NB4 (cell line): ENCODE measurements around the gene ANO1.

Experiments used
- DNase-seq: peaks from one replicate; pipeline ENCODE4 v3.0.0; 2010; ENCODE audit warnings: low read depth
- H3K4me3 ChIP-seq: one replicate; pipeline ENCODE4 v1.5.1; 2011; ENCODE audit warnings: mild to moderate bottlenecking, low read depth, low read length, moderate library complexity
- CTCF ChIP-seq: IDR thresholded peaks from one replicate; pipeline ENCODE4 v1.5.1; 2012; ENCODE audit warnings: low read depth, low read length
- MYC ChIP-seq: IDR thresholded peaks from 2 replicates; pipeline ENCODE4 v1.6.1; 2011; ENCODE audit warnings: low read depth, low read length
- POLR2A ChIP-seq: IDR thresholded peaks from 2 replicates; pipeline ENCODE4 v1.6.1; 2011; ENCODE audit warnings: mild to moderate bottlenecking; ENCODE audit not compliant: insufficient read length; ENCODE audit errors: extremely low read depth
- TF ChIP-seq, protein P1 (sequence below): IDR thresholded peaks from 2 replicates; pipeline ENCODE4 v1.6.1; 2011; ENCODE audit warnings: low read depth, low read length

ANO1 gene

DNA sequence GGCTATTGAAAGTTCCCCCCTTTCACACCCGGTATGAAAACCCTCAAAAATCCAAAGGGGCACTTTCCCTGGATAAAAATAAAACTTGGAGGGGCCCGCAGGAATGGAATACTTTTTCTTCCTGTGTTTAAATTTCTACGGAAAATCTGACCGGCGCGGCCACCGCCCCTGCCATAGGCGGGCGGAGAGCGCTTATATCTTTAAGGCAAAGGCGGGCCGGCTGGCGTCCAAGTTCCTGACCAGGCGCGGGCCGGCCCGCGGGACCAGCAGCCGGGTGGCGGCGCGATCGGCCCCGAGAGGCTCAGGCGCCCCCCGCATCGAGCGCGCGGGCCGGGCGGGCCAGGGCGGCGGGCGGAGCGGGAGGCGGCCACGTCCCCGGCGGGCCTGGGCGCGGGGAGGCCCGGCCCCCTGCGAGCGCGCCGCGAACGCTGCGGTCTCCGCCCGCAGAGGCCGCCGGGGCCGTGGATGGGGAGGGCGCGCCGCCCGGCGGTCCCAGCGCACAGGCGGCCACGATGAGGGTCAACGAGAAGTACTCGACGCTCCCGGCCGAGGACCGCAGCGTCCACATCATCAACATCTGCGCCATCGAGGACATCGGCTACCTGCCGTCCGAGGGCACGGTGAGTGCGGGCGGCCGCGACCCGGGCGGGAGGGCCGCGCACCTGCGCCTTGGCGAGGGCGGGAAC lies at the start of gene ANO1:
Gene ANO1 (plus strand): TSS at position 223 of the 686 bp plus-strand sequence. CDS start 290 bp downstream, at position 513.
- DNase-seq: no peak
- TF ChIP-seq CTCF: no peak
- no peak for TF ChIP-seq MYC
- no peak for TF ChIP-seq POLR2A
- TF ChIP-seq, protein P1, sequence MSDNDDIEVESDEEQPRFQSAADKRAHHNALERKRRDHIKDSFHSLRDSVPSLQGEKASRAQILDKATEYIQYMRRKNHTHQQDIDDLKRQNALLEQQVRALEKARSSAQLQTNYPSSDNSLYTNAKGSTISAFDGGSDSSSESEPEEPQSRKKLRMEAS: no peak

DNA sequence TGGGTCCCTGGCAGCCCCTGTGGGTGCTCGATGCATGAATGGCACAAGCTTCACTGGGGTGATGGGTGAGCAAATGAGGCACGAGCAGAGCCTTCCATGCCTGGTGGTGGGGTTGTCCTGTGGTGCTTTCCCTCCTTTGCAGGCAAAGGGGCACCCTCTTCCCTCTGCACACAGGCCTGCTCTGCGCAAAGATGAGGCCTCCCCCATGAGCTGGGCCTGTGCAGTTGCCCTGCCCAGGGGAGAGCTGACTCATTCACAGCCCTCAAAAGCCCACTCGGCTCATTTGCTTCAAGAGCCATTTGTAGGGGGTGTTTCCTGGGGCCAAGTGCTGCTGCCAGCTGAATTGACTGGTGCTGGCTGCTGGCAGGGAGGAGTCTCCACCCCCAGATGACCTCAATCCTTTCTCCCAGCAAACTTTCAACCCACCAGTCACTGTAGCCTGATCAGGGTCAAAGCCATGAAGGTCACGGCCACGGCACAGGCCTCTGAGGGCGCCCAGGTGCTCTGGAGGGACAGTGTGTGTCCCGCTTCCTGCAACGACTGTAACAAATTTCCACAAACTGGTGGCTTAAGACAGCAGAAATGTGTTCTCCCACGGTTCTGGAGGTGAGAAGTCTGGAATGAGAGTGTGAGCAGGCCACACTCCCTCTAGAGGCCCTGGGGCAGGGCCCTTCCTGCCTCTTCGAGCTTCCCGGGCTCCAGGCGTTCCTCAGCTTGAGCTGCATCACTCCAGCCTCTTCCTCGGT lies 48.8 kb upstream of the ANO1 start:
- no peak for DNase-seq
- no peak overlapping the region for H3K4me3 ChIP-seq
- TF ChIP-seq, protein P1: no peak
- TF ChIP-seq MYC: no peak
- TF ChIP-seq CTCF: no peak
- no peak for TF ChIP-seq POLR2A

More for the DNA sequence above, at the start of gene ANO1:
- H3K4me3 ChIP-seq: no peak within 1 kb of the TSS

GRCh38 chr11:70029861-70030380 lies 48.2 kb upstream of the ANO1 start:
- no peak overlapping the region for H3K4me3 ChIP-seq
- DNase-seq: no peak
- no peak for TF ChIP-seq POLR2A
- TF ChIP-seq, protein P1: no peak
- TF ChIP-seq CTCF: no peak
- no peak for TF ChIP-seq MYC

DNA sequence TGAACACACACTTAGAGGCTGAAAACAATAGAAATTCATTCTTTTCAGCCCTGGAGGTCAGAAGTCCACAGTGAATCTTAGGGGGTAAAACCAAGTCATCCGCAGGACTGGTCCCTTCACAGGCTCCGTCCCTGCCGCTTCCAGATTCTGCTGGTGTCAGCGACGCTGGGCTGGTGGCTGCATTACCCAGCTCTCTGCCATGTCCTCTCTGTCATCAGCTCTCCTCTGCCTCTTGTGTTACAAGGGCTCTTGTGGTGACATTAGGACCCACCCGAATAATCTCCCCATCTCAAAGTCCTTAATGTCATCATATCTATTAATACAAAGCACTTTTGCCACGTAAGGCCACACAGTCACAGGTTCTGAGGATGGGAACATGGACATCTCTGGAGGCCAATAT lies 47.7 kb upstream of the ANO1 start:
- H3K4me3 ChIP-seq: no peak overlapping the region
- TF ChIP-seq MYC (no peak), CTCF (no peak), POLR2A (no peak)
- TF ChIP-seq, protein P1: no peak
- no peak for DNase-seq

DNA sequence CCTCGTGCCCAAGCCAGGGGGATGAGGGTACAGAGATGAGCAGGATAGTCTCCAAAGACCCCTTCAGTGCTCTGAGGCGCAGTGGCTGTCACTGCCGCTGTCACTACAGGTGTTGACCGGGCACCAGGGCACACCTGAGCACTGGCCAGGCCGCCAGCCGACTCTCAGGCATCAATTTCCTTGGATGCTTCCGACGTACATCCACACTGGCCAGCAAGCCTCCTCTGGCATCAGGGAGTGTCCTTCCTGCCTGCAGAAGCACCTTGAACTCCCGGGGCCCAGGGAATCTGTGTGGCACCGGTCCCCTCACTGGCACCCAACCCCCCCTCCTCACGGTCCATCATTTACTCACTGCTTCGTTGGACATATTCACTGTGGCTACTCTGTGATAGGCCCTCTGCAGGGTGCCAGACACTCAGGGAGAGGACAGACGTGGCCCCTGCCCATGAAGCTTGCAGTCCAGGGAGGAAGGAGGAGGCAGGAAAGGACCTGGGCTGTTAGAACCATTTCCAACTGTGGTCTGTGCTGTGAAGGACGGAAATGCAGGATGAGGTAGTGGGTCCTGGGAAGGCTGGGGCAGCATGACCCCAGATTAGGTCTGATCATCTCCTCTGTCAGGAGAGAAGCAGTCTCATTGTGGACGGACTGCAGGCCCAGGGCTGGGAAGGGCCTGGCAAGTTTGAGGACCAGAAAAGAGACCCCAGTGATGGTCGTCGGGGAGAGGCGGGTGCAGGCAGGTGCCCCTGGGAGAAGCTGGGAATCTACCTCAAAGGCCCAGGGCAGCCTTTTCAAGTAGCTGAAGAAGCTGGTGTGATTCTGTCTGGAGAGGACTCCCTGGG lies 46.3 kb upstream of the ANO1 start:
- H3K4me3 ChIP-seq: no peak overlapping the region
- no peak for DNase-seq
- TF ChIP-seq MYC (no peak), POLR2A (no peak), CTCF (no peak)
- TF ChIP-seq, protein P1: no peak
